Upper lobe of left lung (tissue), 6 donors: ENCODE data around the gene OR52R1. TPM values are rescaled to one million over a fixed set of nuclear protein-coding genes. Genes with fewer than 3 reads are reported as not detected.

Experiments
- ATAC-seq, 2 donors: fragments of 200-7000 bp; cut with Tn5 transposase; one replicate each; pipeline ENCODE4 v1.9.1; 2022; ENCODE audit warnings: mild to moderate bottlenecking in 2 of 2, moderate library complexity in 2 of 2; ENCODE audit not compliant: low FRiP score in 2 of 2
- DNase-seq, 2 donors: peaks; one replicate each; pipeline ENCODE4 v3.0.0-alpha.2; 2019 to 2020
- H3K27ac ChIP-seq, 4 donors: fragments of 200-600 bp; sonication (generic); one replicate each; pipeline ENCODE4 v1.5.1; 2016 to 2019
- H3K27me3 ChIP-seq, 4 donors: fragments of 200-600 bp; sonication (generic); one replicate each; pipeline ENCODE4 v1.5.1; 2017 to 2019
- H3K36me3 ChIP-seq, 4 donors: fragments of 200-600 bp; sonication (generic); one replicate each; pipeline ENCODE4 v1.5.1; 2016 to 2019
- H3K4me1 ChIP-seq, 4 donors: fragments of 200-600 bp; sonication (generic); one replicate each; pipeline ENCODE4 v1.5.1; 2018 to 2019
- H3K4me3 ChIP-seq, 4 donors: fragments of 200-600 bp; sonication (generic); one replicate each; pipeline ENCODE4 v1.5.1; 2017 to 2019; ENCODE audit warnings: mild to moderate bottlenecking in 2 of 4, moderate library complexity in 1 of 4
- H3K9me3 ChIP-seq, 4 donors: fragments of 200-600 bp; sonication (generic); one replicate each; pipeline ENCODE4 v1.5.1; 2018 to 2019
- EP300 ChIP-seq, 4 donors: sonication (generic); formaldehyde crosslinking; IDR thresholded peaks; one replicate each; pipeline ENCODE4 v1.5.1; 2017; ENCODE audit warnings: antibody characterized with exemption in 4 of 4, control low read depth in 2 of 4
- POLR2A ChIP-seq, 4 donors: fragments of 450-650 bp; IDR thresholded peaks; one replicate each; pipeline ENCODE4 v1.5.1; 2016 to 2017; ENCODE audit warnings: antibody characterized with exemption in 4 of 4, mild to moderate bottlenecking in 2 of 4
- POLR2AphosphoS5 ChIP-seq, 2 donors: sonication (generic); formaldehyde crosslinking; IDR thresholded peaks; one replicate each; pipeline ENCODE4 v1.5.1; 2017; ENCODE audit warnings: antibody characterized with exemption in 2 of 2
- WGBS, 2 donors: methylation state at CpG; one replicate each; pipeline ENCODE4 v1.1.5; 2017 to 2018; 5-methylcytosine and 5-hydroxymethylcytosine counted together
- total RNA-seq, 6 donors: library from RNA; depleted of rRNA in 4 of 6; stranded (reverse); fragments of >200 nt in 4 of 6; gene quantifications; one replicate each; pipeline versions ENCODE4 v1.1.0 to v1.2.1, GENCODE V29; 2016 to 2021
- TF ChIP-seq, protein P1 (sequence below), 6 experiments: fragments of 450-650 bp in 4 of 6; fragments of 200-600 bp in 2 of 6; sonication (generic) in 2 of 6; IDR thresholded peaks; one replicate each; pipeline ENCODE4 v1.5.1; 2016 to 2019; ENCODE audit warnings: antibody characterized with exemption in 6 of 6
- donor health status: DM: no; HTN: no; CAD: no; lungs with moderate emphysema.
- donor health status: DM: no; HTN: yes; CAD: no; lungs with severe emphysema.

OR52R1 gene
- total RNA-seq: not detected

DNA sequence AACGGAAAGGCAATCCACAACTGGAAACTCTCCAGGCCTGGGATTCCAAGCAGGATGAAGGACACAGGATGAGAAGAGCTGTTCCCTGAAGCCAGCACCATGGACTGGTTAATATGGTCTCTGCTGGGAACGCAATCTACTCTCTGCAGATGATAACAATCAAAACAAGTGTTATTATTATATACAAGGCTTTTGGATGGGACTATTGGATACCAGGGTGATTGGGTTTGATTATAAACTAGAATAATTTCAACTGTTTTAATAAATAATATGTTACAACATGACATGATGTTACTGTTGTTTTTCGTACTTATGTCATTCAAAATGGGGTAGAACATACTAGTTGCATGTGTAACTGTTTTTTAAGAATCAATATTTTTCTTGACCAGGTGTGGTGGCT, at the start of gene OR52R1:
TSS of gene OR52R1 (minus strand) at position 101 of the 400 bp plus-strand sequence. CDS start at position 101, 0 bp downstream.
- 81 to 89% methylated on average over 3 of the region's 3 CpGs for WGBS, 2 donors
- no peaks in the 10 kb centered on the region for H3K36me3 ChIP-seq
- no peaks in the 10 kb centered on the region for H3K4me1 ChIP-seq
- no peaks in the 10 kb centered on the region for H3K27me3 ChIP-seq
- H3K9me3 ChIP-seq: no peaks in the 10 kb centered on the region
- TF ChIP-seq EP300 (IDR thresholded peaks at IDR 0.05) (no peak), POLR2AphosphoS5 (IDR thresholded peaks at IDR 0.05) (no peak), POLR2A (IDR thresholded peaks at IDR 0.05) (no peak)
- TF ChIP-seq, protein P1, sequence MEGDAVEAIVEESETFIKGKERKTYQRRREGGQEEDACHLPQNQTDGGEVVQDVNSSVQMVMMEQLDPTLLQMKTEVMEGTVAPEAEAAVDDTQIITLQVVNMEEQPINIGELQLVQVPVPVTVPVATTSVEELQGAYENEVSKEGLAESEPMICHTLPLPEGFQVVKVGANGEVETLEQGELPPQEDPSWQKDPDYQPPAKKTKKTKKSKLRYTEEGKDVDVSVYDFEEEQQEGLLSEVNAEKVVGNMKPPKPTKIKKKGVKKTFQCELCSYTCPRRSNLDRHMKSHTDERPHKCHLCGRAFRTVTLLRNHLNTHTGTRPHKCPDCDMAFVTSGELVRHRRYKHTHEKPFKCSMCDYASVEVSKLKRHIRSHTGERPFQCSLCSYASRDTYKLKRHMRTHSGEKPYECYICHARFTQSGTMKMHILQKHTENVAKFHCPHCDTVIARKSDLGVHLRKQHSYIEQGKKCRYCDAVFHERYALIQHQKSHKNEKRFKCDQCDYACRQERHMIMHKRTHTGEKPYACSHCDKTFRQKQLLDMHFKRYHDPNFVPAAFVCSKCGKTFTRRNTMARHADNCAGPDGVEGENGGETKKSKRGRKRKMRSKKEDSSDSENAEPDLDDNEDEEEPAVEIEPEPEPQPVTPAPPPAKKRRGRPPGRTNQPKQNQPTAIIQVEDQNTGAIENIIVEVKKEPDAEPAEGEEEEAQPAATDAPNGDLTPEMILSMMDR (IDR thresholded peaks at IDR 0.05): no peak
- H3K4me3 ChIP-seq: no peak within 1 kb of the TSS
- DNase-seq (no peak), ATAC-seq (no peak)
- no peak within 1 kb of the TSS for H3K27ac ChIP-seq

DNA sequence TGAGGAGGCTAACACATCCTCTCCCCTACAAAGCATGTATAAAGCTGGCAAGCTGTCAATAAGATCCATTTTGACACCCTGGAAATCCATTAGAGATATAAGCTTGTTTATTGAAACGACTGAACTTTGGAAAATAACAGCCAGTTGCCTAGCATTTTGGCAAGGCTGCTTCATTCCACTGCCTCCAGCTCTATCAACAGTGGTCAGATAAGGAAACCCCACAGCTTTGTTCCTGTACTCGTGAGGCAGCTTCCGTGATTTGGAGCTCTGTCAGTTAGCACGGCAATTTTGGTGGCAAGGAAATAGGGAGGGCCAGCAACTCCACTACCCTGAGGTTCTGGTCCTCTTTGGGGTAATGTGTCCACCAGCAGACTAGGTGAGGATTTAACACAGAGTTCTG, 46.9 kb upstream of the OR52R1 start:
- Histone ChIP-seq H3K9me3 (no peaks in the 10 kb centered on the region), H3K27me3 (no peaks in the 10 kb centered on the region), H3K4me3 (no peak overlapping the region), H3K4me1 (no peaks in the 10 kb centered on the region), H3K36me3 (no peaks in the 10 kb centered on the region), H3K27ac (no peak overlapping the region)
- TF ChIP-seq EP300 (IDR thresholded peaks at IDR 0.05) (no peak), POLR2A (IDR thresholded peaks at IDR 0.05) (no peak), POLR2AphosphoS5 (IDR thresholded peaks at IDR 0.05) (no peak)
- TF ChIP-seq, protein P1 (IDR thresholded peaks at IDR 0.05): no peak
- DNase-seq: no peak
- no peak for ATAC-seq
- 0 to 27% methylated on average over 4 of the region's 4 CpGs for WGBS, 2 donors

DNA sequence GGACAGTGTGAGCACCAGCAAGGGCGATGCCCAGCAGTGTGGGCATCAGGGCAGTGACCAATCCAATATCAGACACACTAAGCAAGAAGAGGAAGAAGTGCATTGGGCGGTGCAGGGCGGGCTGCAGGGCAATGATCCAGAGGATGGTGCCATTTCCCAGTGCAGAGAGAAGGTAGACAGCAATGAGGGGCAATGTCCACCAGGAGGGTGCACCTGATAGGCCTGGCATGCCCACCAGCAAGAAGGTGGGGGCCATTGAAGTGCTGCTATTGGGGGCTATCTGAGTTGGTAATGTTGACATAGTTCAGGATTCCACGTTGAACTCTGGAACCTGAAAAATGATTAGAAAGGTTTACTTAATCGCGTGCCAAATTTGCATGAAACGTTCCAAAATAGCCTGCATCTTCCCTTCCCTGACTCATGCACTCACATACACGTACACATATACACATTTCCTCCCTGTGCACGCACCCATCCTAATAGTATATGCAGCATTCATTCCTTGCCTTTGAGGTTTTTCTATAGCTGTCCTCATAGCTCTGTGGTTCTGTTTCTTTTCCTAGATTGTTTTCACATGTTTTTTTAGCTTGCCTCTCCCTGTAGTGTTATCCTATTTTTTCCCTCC, 44.8 kb upstream of the OR52R1 start, which contains the start of gene OR51S1:
TSS of gene OR51S1 (minus strand) at position 301 of the 625 bp plus-strand sequence. CDS start at position 301, 0 bp downstream.
- TF ChIP-seq POLR2AphosphoS5 (IDR thresholded peaks at IDR 0.05) (no peak), POLR2A (IDR thresholded peaks at IDR 0.05) (no peak), EP300 (IDR thresholded peaks at IDR 0.05) (no peak)
- TF ChIP-seq, protein P1 (IDR thresholded peaks at IDR 0.05): no peak
- 70 to 75% methylated on average over 9 of the region's 9 CpGs for WGBS, 2 donors
- ATAC-seq (peak in 1 of 2 donors; percentile 19), DNase-seq (no peak)
- Histone ChIP-seq H3K4me1 (no peaks in the 10 kb centered on the region), H3K27ac (no peak within 1 kb of the TSS), H3K27me3 (no peaks in the 10 kb centered on the region), H3K36me3 (no peaks in the 10 kb centered on the region), H3K9me3 (no peaks in the 10 kb centered on the region), H3K4me3 (no peak within 1 kb of the TSS)

DNA sequence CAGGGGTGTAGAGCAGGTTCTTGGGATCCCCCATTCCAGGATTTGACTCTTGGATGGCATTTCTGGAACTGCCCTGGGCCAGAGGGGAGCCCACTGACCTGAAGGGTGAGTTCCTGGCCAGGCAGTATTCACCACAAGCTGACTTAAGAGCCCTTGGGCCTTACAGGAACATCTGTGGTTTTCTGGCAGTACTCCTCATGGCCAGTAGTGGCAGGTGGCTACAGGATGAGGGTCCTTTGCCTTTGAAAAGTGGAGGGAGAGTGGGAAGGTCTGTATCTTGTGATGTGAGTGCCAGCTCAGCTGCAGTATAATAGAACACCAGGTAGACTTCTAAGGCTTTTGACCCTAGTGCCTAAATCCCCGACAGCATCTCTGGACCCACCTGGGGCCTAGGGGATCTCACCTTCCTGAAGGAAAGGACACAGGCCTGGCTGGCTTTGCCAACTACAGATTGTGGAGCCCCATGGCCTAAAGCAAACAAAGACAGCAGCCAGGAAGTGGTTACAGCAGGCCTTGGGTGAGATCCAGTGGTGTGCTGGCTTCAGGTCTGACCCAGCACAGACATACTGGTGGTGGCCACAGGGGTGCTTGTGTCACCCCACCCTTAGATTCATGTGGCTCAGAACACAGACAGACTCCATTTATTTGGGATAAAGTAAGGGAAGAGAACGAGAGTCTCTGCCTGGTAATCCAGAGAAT, 35.8 kb upstream of the OR52R1 start:
- Histone ChIP-seq H3K27me3 (no peaks in the 10 kb centered on the region), H3K36me3 (no peaks in the 10 kb centered on the region), H3K4me1 (no peaks in the 10 kb centered on the region), H3K9me3 (no peaks in the 10 kb centered on the region), H3K4me3 (no peak overlapping the region), H3K27ac (no peak overlapping the region)
- ATAC-seq (peak in 1 of 2 donors; percentile 11), DNase-seq (no peak)
- TF ChIP-seq POLR2AphosphoS5 (IDR thresholded peaks at IDR 0.05) (no peak), POLR2A (IDR thresholded peaks at IDR 0.05) (no peak)
- 87 to 95% methylated on average over 2 of the region's 2 CpGs for WGBS, 2 donors

DNA sequence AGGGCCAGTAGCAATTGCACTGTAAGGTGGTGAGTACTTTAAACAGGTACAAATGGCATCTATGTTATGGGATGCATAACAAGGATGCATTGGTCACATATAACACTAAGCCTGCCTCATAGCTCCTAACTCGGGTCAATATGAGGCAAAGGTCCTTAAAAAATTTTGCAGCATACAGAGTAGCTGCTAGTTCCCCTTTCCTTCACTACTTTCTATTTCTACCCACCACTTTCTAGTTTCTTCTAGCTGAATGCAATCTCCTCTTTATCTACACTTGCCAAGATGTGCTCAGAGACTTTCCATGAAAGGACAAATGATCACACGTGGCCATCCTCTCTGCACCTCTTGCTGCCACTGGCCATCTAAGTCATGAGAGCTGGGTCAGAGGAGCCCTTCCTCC, 26.7 kb upstream of the OR52R1 start:
- Histone ChIP-seq H3K4me1 (no peaks in the 10 kb centered on the region), H3K36me3 (no peaks in the 10 kb centered on the region), H3K4me3 (no peak overlapping the region), H3K27ac (no peak overlapping the region), H3K27me3 (no peaks in the 10 kb centered on the region), H3K9me3 (no peaks in the 10 kb centered on the region)
- ATAC-seq (no peak), DNase-seq (no peak)
- TF ChIP-seq, protein P1 (IDR thresholded peaks at IDR 0.05): no peak
- TF ChIP-seq EP300 (IDR thresholded peaks at IDR 0.05) (no peak), POLR2A (IDR thresholded peaks at IDR 0.05) (no peak), POLR2AphosphoS5 (IDR thresholded peaks at IDR 0.05) (no peak)
- 49 to 54% methylated on average over 2 of the region's 2 CpGs for WGBS, 2 donors
